Spinal cord (tissue), 10 donors: ENCODE data around the gene PPP1R18. TPM values are rescaled to one million over a fixed set of nuclear protein-coding genes. Genes with fewer than 3 reads are reported as not detected.
A peak's percentile ranks its signal among the peaks of the same experiment; 100 is the strongest.

Experiments
- DNase-seq, 6 donors: peaks; one replicate each; pipeline versions ENCODE4 v3.0.0 to v3.0.0-alpha.2; 2013 to 2015; ENCODE audit warnings: low spot score in 6 of 6, low read depth in 4 of 6
- H3K27ac ChIP-seq: one replicate; pipeline ENCODE4 v1.5.1; 2013; ENCODE audit warnings: low read depth, low read length, control low read depth
- H3K27me3 ChIP-seq: one replicate; pipeline ENCODE4 v1.6.1; 2013; ENCODE audit warnings: low read length; ENCODE audit not compliant: control insufficient read depth, insufficient read depth
- H3K36me3 ChIP-seq: one replicate; pipeline ENCODE4 v1.6.1; 2013; ENCODE audit warnings: low read length; ENCODE audit not compliant: control insufficient read depth, insufficient read depth
- H3K4me1 ChIP-seq: one replicate; pipeline ENCODE4 v1.6.1; 2013; ENCODE audit warnings: low read length; ENCODE audit not compliant: control insufficient read depth, insufficient read depth
- H3K4me3 ChIP-seq: one replicate; pipeline ENCODE4 v1.5.1; 2013; ENCODE audit warnings: low read depth, low read length, control low read depth
- H3K9me3 ChIP-seq: one replicate; pipeline ENCODE4 v1.6.1; 2013; ENCODE audit warnings: low read length; ENCODE audit not compliant: control insufficient read depth, insufficient read depth
- WGBS: methylation state at CpG from one replicate; pipeline ENCODE4 v1.1.5; 2013; ENCODE audit warnings: missing lambda C conversion rate; ENCODE audit not compliant: insufficient coverage; 5-methylcytosine and 5-hydroxymethylcytosine counted together
- polyA plus RNA-seq, 2 donors: library from polyadenylated mRNA; unstranded; fragments of 120-200 nt; gene quantifications; one replicate each; pipeline ENCODE4 v1.2.1, GENCODE V29; 2013; ENCODE audit not compliant: insufficient read length in 2 of 2
- total RNA-seq, 2 donors: library from RNA; depleted of rRNA in 1 of 2; stranded (reverse); fragments of 120-200 nt in 1 of 2; fragments of >200 nt in 1 of 2; gene quantifications; one replicate each; pipeline versions ENCODE4 v1.2.3 to v1.2.4, GENCODE V29; 2013 to 2014
- donor health status: healthy.

Gene PPP1R18
- total and polyA plus RNA-seq, 4 donors = 14.5 to 49.3 (median 37.8) TPM

- Histone ChIP-seq H3K4me1 (peaks cover 63% of the 10 kb centered on the region), H3K4me3 (no peak overlapping the region), H3K9me3 (no peaks in the 10 kb centered on the region), H3K27ac (peak overlapping the region; percentile 98), H3K27me3 (no peaks in the 10 kb centered on the region), H3K36me3 (peaks cover 8% of the 10 kb centered on the region)
- 100% methylated on average over 1 of the region's 9 CpGs for WGBS
- no peak for DNase-seq
Observed at GRCh38 chr6:30688569-30688968, 2.1 kb upstream of the PPP1R18 start.

DNA sequence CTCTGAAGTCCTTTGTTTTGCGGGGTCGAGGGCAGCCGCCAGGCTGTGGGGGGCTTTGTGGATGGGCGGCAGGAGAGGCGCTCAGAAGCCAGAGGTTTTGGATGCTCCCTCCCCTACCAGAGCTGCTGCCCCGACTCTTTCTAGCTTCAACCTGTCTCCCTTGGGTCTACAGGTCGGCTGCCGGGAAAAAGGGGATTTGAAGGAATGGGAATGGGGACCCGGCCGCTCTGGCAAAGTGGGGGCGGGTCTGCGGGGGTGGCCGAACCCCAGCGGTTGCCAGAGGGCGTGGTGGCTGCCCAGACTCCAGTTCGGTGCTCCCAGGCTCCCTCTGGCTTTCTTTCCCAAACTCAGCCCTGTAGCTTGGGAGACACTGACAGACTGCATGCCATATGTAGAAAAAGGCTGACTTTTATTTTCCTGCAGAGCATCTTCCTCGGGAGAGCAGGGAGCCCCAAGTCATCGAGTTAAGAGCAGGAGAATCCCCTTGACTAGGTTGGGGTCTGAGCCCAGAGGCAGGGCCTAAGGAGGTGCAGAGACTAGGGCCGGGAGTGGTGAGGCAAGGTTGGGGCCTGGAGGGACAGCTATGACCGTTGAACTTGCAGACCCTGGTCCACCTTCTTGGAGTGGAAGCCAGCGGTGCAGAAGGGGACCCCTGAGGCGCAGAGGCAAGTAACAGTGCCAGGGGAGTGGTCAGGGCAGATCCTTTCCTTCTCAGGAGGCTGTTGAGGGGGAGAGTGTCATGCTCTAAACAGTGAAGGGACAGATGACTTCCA, 1.4 kb upstream of the PPP1R18 start:
- Histone ChIP-seq H3K27ac (peak overlapping the region; percentile 98), H3K4me3 (peak overlapping the region; percentile 99), H3K36me3 (peaks cover 8% of the 10 kb centered on the region), H3K4me1 (peaks cover 70% of the 10 kb centered on the region), H3K9me3 (no peaks in the 10 kb centered on the region), H3K27me3 (no peaks in the 10 kb centered on the region)
- WGBS = 15% methylated on average over 13 of the region's 22 CpGs
- peak in 2 of 6 donors; percentile 79 to 81 for DNase-seq

DNA sequence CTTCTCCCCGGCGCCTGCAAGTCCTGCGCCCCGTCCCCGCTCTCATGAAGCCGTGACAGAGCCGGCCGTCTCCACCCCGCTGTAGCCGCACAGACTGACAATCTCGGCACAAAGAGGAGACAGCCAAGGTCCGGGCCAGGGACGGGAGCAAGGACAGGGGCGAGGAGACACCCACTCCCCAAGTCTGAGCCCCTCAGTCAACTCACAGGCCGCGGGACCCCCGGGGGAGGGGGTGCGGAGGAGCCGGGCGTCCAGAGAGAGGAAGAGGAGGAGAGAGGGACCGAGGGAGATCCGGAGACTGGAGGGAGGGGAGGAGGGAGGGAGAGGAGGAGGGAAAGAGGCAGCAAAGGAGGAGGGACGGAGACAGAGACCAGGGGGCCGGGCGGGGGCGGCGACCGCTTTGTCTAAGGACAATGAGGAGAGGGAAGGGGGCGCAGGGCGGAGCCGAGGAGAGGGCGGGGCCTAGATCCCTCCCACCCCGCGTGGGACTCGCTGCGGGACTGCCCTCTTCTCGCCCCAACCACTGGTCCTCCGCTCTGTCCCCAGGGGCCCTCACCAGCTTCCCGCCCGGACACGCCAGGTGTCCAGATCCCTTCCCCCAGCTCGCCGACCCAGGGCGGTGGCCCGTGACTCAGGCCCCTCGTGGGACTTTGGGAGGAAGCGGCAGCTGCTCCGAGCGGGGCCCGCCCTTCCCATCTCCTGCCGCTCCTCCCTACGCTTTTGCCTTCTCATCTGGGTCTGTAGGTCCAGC, 638 bp upstream of the PPP1R18 start:
- H3K27me3 ChIP-seq = no peaks in the 10 kb centered on the region
- WGBS = 0% methylated on average over 46 of the region's 52 CpGs
- peak in 5 of 6 donors; percentile 75 to 97 (median 77) for DNase-seq
- peak overlapping the region; percentile 98 for H3K27ac ChIP-seq
- no peaks in the 10 kb centered on the region for H3K9me3 ChIP-seq
- H3K4me3 ChIP-seq = peak overlapping the region; percentile 99
- H3K4me1 ChIP-seq = peaks cover 77% of the 10 kb centered on the region
- peaks cover 9% of the 10 kb centered on the region for H3K36me3 ChIP-seq

- Histone ChIP-seq H3K27me3 (no peaks in the 10 kb centered on the region), H3K4me3 (peak overlapping the region; percentile 99), H3K36me3 (peaks cover 15% of the 10 kb centered on the region), H3K9me3 (no peaks in the 10 kb centered on the region), H3K27ac (peak overlapping the region; percentile 98), H3K4me1 (peaks cover 75% of the 10 kb centered on the region)
- no peak for DNase-seq
- whole genome bisulfite sequencing = 58% methylated on average over 29 of the region's 29 CpGs
Observed at GRCh38 chr6:30685157-30686008, 1.1 kb downstream of the PPP1R18 start.

DNA sequence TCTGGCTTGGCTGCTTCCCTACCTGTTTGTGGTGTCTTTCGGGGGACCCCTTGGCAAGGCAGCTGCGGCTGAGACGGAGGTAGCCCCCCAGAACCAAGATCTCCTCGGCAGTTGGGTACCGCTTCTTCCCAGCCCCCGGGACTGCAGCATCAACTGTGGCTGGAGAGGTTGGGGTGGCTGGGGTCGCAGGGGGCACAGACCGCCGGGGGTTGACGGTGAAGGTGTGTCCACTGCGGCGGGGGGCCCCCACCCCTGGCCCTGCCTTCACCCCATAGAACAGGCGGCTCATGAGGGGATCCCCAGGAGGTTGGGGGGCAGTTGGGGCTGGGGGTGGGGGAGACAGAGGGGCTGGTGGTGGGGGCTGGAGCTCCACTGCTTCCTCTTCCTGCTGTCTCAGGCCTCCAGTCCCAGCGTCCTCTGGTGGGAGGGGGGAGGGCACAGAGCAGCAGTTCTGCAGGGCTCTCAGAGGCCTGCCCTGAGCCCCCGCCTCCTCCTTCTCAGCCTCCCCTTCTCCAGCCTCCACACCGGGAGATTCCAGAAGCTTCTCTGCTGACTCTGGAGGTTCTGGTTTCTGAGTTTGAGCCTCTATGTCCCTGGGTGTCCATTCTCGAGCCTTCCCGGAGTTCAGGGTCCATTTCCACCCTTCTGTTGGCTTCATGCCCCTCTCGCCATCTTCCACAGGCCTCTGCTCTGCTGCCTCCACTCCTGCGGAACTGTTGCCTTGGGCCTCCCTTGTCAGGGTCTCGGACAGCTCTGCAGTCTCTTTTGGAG, 1.9 kb downstream of the PPP1R18 start:
- H3K27me3 ChIP-seq = no peaks in the 10 kb centered on the region
- no peaks in the 10 kb centered on the region for H3K9me3 ChIP-seq
- H3K4me1 ChIP-seq = peaks cover 73% of the 10 kb centered on the region
- H3K27ac ChIP-seq = peak overlapping the region; percentile 98
- peak overlapping the region; percentile 99 for H3K4me3 ChIP-seq
- DNase-seq = no peak
- peaks cover 15% of the 10 kb centered on the region for H3K36me3 ChIP-seq
- WGBS = 71% methylated on average over 9 of the region's 21 CpGs

DNA sequence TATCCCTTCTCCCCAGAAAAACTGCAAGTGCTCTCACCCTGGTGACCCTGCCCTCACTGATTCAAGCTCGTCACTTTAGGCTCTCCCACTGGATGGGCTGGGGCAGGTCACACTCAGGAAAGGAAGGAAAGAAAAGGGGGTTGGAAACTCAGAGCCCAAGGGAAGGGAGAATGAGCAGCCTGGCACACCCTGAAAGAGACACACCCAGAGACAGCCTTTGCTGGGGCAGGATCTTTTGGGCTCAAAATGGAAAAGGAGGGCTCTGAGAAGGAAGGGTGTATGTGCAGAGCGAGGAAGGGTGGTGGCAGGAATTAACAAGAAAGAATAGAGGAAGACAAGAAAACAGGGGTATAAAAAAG, 2.5 kb downstream of the PPP1R18 start:
- Histone ChIP-seq H3K27ac (peak overlapping the region; percentile 88), H3K4me3 (peak overlapping the region; percentile 99), H3K36me3 (peaks cover 18% of the 10 kb centered on the region), H3K9me3 (no peaks in the 10 kb centered on the region), H3K4me1 (peaks cover 73% of the 10 kb centered on the region), H3K27me3 (no peaks in the 10 kb centered on the region)
- DNase-seq = no peak
- WGBS = 57% methylated on average over 1 of the region's 2 CpGs

DNA sequence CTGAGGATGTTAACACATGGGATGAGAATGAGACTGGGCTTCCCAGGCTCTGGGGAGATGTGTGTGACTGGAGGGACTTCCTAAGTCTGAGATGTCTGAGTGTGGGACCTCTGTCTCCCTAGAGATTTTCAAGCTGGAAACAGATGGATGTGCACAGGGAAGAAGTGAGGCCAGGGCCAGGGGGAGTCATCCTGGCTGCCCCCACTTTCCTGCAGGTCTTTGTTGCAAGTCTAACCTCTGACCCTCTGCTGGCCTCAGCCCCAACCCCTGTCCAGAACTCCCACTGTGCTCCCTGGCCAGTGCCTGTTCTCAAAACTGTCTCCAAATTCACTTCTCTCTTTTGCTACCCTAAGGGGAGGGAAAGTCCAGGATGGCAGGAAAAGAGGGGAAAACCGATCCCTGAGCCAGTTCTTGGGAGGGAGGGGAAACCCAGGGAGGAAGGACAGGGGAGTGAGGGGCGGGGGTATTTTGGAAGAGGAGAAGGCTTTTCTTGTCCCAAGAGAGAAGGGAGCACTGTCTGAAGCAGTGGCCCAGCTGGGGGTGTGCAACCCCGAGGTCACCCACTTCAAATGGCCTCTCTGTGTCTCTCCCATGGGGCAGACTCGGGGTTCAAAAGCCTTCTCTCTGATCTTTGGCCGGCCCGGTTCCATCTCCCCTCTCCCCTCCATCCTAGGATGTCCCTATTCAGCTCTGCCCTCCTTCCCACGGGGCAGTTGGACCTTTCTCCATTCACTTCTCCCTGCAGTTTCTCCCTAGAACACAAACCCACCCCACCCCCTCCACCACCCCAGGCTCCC, 3.1 kb downstream of the PPP1R18 start:
- no peaks in the 10 kb centered on the region for H3K27me3 ChIP-seq
- no peaks in the 10 kb centered on the region for H3K9me3 ChIP-seq
- DNase-seq = no peak
- H3K36me3 ChIP-seq = peaks cover 24% of the 10 kb centered on the region
- H3K4me1 ChIP-seq = peaks cover 69% of the 10 kb centered on the region
- H3K4me3 ChIP-seq = peak overlapping the region; percentile 99
- peak overlapping the region; percentile 88 for H3K27ac ChIP-seq
- 10% methylated on average over 7 of the region's 7 CpGs for WGBS

DNA sequence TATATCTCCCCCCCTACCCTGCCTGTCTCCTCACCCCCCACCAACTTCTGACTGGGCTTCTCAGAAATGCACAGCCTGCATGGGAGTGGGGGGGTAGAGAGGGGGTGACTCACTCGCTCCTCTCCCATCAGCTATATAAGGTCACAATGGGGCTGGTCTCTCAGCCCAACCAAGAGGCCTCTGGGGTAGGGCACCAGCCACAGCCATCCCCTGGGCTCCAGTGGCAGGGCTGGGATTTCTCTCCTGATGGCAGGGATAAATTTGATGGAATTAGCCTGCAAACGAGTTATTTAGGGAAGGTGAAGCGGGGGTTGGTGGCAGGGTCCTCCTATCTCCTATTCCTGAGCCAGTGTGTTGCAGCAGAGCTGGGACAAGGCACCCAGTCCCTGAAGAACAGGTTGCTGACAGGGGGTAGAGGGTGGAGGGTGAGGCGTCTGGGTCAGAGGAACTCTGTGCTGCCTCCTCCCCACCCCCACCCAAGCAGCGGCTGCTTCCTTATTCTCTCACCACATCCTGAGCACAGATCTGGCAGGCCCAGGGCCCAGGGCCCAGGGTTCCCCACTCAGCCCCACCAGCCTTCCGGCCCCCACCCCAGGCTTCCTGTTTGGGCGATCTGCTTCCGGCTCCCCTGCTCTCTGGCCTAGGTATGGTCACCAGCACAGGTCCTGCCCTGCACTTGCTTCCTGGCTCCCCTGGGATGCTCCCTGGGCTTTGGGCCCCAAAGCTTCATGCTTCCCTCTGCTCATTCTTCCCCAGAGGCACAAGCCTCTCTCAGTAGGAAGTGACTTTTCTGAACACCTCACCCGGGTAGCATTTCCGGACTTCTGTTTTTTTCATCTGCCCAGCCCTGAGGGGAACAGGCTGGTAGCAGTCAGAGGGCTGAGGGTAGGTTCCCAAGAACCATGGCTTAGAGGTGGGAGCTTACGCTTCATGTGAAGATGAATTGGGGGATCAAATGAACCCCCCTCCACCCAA, 4.0 kb downstream of the PPP1R18 start:
- 16% methylated on average over 4 of the region's 11 CpGs for WGBS
- Histone ChIP-seq H3K36me3 (peaks cover 32% of the 10 kb centered on the region), H3K4me1 (peaks cover 59% of the 10 kb centered on the region), H3K27ac (peak overlapping the region; percentile 88), H3K4me3 (peak overlapping the region; percentile 99), H3K9me3 (no peaks in the 10 kb centered on the region), H3K27me3 (no peaks in the 10 kb centered on the region)
- DNase-seq = peak in 1 of 6 donors; percentile 53
